Ishikawa (cell line): Measurements from ENCODE around the gene SLC25A13.

Experiments used
- CEBPB ChIP-seq: IDR thresholded peaks from 2 replicates; pipeline ENCODE4 v1.6.1; 2012
- CREB1 ChIP-seq: IDR thresholded peaks from 2 replicates; pipeline ENCODE4 v1.6.1; 2012; ENCODE audit warnings: low read depth
- EGR1 ChIP-seq: IDR thresholded peaks from 2 replicates; pipeline ENCODE4 v1.6.1; 2012
- EP300 ChIP-seq: IDR thresholded peaks from 2 replicates; pipeline ENCODE4 v1.6.1; 2012; ENCODE audit warnings: borderline replicate concordance
- FOXM1 ChIP-seq: IDR thresholded peaks from 2 replicates; pipeline ENCODE4 v1.6.1; 2012; ENCODE audit warnings: low read depth, borderline replicate concordance
- NFIC ChIP-seq: IDR thresholded peaks from 2 replicates; pipeline ENCODE4 v1.6.1; 2012
- RAD21 ChIP-seq: IDR thresholded peaks from 2 replicates; pipeline ENCODE4 v1.6.1; 2012; ENCODE audit warnings: low read depth
- TAF1 ChIP-seq: IDR thresholded peaks from 2 replicates; pipeline ENCODE4 v1.6.1; 2012; ENCODE audit warnings: low read depth, mild to moderate bottlenecking
- TCF12 ChIP-seq: IDR thresholded peaks from 2 replicates; pipeline ENCODE4 v1.6.1; 2012; ENCODE audit warnings: low read depth
- TEAD4 ChIP-seq: IDR thresholded peaks from 2 replicates; pipeline ENCODE4 v1.6.1; 2012
- YY1 ChIP-seq: IDR thresholded peaks from 2 replicates; pipeline ENCODE4 v1.6.1; 2012; ENCODE audit warnings: low read depth
- ZBTB7A ChIP-seq: IDR thresholded peaks from 2 replicates; pipeline ENCODE4 v1.6.1; 2012; ENCODE audit warnings: low read depth
- TF ChIP-seq, protein P1 (sequence below): IDR thresholded peaks from 2 replicates; pipeline ENCODE4 v1.6.1; 2012; ENCODE audit warnings: low read depth, mild to moderate bottlenecking
- TF ChIP-seq, protein P2 (sequence below): IDR thresholded peaks from 2 replicates; pipeline ENCODE4 v1.6.1; 2012
- TF ChIP-seq, protein P3 (sequence below): IDR thresholded peaks from 2 replicates; pipeline ENCODE4 v1.6.1; 2012

Gene SLC25A13

DNA sequence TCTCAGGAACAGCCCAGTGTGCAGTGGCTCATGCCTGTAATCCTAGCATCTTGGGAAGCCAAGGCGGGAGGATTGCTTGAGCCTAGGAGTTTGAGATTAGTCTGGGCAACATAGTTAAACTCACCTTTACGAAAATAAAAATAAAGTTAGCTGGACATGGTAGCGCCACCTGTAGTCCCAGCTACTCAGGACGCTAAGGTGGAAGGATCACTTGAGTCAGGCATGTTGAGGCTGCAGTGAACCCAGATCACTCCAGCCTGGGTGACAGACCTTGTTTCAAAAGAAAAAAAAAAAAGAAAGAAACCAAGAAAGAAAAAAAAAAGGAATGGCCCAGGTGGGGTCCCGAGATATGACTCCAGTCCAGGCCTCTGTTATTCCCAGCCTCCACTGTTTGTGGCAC, 96.6 kb downstream of the SLC25A13 start:
- TF ChIP-seq EGR1 (no peak), CREB1 (no peak), TAF1 (no peak)
- TF ChIP-seq, protein P1, sequence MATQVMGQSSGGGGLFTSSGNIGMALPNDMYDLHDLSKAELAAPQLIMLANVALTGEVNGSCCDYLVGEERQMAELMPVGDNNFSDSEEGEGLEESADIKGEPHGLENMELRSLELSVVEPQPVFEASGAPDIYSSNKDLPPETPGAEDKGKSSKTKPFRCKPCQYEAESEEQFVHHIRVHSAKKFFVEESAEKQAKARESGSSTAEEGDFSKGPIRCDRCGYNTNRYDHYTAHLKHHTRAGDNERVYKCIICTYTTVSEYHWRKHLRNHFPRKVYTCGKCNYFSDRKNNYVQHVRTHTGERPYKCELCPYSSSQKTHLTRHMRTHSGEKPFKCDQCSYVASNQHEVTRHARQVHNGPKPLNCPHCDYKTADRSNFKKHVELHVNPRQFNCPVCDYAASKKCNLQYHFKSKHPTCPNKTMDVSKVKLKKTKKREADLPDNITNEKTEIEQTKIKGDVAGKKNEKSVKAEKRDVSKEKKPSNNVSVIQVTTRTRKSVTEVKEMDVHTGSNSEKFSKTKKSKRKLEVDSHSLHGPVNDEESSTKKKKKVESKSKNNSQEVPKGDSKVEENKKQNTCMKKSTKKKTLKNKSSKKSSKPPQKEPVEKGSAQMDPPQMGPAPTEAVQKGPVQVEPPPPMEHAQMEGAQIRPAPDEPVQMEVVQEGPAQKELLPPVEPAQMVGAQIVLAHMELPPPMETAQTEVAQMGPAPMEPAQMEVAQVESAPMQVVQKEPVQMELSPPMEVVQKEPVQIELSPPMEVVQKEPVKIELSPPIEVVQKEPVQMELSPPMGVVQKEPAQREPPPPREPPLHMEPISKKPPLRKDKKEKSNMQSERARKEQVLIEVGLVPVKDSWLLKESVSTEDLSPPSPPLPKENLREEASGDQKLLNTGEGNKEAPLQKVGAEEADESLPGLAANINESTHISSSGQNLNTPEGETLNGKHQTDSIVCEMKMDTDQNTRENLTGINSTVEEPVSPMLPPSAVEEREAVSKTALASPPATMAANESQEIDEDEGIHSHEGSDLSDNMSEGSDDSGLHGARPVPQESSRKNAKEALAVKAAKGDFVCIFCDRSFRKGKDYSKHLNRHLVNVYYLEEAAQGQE, result no peak
- TF ChIP-seq, protein P2, sequence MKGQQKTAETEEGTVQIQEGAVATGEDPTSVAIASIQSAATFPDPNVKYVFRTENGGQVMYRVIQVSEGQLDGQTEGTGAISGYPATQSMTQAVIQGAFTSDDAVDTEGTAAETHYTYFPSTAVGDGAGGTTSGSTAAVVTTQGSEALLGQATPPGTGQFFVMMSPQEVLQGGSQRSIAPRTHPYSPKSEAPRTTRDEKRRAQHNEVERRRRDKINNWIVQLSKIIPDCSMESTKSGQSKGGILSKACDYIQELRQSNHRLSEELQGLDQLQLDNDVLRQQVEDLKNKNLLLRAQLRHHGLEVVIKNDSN, result no peak

DNA sequence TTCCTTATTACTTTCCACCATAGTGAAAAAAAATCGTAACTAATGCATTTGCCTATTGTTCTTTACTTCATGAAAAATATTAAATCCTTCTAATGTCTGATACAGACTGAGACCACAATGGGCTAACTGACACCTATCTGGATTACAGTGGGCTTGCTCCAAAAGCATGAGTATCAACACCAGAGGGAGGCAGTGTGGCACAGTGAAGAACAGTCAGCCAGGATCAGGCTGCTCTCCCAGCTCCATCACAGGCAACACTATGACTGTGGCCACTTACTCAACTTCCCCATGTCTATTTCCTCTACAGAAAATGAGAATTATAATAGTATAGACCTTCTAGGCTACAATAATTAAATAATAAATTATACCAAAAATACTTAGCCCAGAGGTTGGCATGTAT, 97.2 kb downstream of the SLC25A13 start:
- TF ChIP-seq RAD21 (peak; percentile 52; the same call in 1 of the 2 replicates), TAF1 (no peak), FOXM1 (no peak)

DNA sequence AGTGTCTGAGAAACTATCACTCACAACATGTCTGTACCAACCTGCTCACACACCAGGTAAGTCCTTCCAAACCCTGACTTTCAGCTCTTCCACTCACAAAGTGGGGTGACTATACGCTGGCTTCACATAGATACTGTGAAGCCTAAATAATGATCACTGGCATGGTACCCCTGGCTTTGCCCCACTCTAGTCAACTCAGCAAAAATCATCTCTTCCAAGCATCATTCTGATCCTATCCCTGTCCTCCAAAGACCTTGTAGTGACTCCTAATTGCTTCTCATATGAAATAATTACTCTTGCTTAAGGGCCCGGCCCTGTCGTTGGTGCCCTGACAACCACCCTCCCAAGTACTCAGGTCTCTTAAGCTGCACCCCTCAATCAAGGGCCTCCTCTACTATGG, 97.8 kb downstream of the SLC25A13 start:
- no peak for TF ChIP-seq EP300
- TF ChIP-seq FOXM1, result no peak
- TF ChIP-seq EGR1, result no peak
- TF ChIP-seq TEAD4, result no peak
- TF ChIP-seq YY1, result no peak
- no peak for TF ChIP-seq CREB1
- TF ChIP-seq, protein P1, result no peak
- TF ChIP-seq, protein P3, sequence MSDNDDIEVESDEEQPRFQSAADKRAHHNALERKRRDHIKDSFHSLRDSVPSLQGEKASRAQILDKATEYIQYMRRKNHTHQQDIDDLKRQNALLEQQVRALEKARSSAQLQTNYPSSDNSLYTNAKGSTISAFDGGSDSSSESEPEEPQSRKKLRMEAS, result no peak
- no peak for TF ChIP-seq CEBPB
- TF ChIP-seq NFIC, result no peak
- TF ChIP-seq TCF12, result no peak

DNA sequence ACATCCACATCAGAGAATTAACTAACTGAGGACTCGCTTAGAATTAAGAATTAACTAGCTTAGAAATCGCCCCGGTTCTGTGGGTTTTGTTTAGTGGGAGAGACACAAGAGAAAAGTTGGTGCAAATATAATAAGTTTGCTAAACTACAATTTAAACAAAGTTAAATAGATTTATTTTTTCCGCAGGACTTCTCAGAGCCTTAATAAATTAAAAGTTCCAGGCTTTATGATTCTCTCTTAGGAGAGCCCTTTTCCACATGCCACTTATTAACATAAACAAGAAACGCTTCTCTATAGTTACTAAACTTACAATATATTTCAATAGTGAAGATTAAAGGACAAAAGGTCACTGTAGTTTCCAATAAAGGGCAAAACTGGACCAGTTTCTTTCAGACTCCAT, 100.0 kb downstream of the SLC25A13 start:
- no peak for TF ChIP-seq TEAD4
- TF ChIP-seq, protein P3, result no peak
- TF ChIP-seq YY1, result no peak

DNA sequence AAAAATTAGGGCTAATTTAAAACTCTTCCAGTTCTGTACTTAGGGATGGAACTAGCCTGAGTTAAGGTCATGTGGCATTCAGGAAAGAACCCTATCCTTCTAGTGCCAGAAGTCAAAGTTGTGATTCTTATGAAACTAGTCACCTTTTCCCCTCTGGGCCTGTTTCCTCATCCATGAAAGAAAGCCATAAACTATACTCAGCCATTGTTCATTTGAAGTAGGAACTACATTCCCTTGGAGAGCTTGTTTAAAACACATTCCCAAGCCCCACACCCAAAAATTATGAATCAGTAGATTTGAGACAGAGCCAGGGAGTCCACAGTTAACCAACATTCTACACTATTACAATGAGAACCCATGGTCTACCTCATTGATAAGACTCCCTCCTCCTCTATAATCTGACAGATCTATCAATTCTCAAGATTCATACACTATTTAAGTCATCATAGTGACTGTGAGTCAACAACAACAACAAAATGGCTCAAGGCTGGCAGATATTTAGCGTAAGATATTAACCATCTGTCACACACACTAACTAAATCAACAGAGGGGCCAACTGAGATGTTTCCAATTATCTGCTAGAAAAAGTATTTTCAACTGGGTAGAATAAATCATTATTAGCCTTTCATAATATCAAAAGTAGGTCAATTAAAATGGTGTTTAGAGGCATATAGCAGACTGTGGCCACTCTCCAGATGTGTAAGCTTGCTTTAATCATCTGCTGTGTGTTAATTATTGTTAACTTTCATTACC, 102.3 kb downstream of the SLC25A13 start:
- TF ChIP-seq TCF12 (peak; percentile 90), CEBPB (peak; percentile 76; the same call in 1 of the 2 replicates), EGR1 (no peak), YY1 (peak; percentile 29; the same call in 1 of the 2 replicates), NFIC (peak; percentile 91), TEAD4 (peak; percentile 89), ZBTB7A (no peak), EP300 (peak; percentile 96), TAF1 (no peak), CREB1 (no peak), FOXM1 (peak; percentile 90), RAD21 (peak; percentile 20)
- TF ChIP-seq, protein P2, result peak; percentile 70
- TF ChIP-seq, protein P3, result no peak
- TF ChIP-seq, protein P1, result peak; percentile 26; the same call in 1 of the 2 replicates
